HepG2 (cell line): ENCODE measurements around the gene NGDN. TPM values are rescaled to one million over a fixed set of nuclear protein-coding genes. Genes with fewer than 3 reads are reported as not detected.

Experiments
- AFF4 ChIP-seq: sonication (generic); formaldehyde crosslinking; IDR thresholded peaks from 2 replicates; pipeline ENCODE4 v1.4.0; 2020; ENCODE audit warnings: missing genetic modification reagents
- HOXD1 ChIP-seq: sonication (generic); formaldehyde crosslinking; IDR thresholded peaks from 2 replicates; pipeline ENCODE4 v1.5.0; 2020; ENCODE audit warnings: missing genetic modification reagents
- ZNF556 ChIP-seq: sonication (generic); formaldehyde crosslinking; IDR thresholded peaks from 2 replicates; pipeline ENCODE4 v1.4.0; 2020; ENCODE audit warnings: mild to moderate bottlenecking, missing genetic modification reagents, borderline replicate concordance
- ZNF570 ChIP-seq: sonication (generic); formaldehyde crosslinking; IDR thresholded peaks from 2 replicates; pipeline ENCODE4 v1.4.0; 2020; ENCODE audit warnings: mild to moderate bottlenecking, missing genetic modification reagents, borderline replicate concordance
- ZNF576 ChIP-seq: sonication (generic); formaldehyde crosslinking; IDR thresholded peaks from 2 replicates; pipeline ENCODE4 v1.4.0; 2020; ENCODE audit warnings: mild to moderate bottlenecking, missing genetic modification reagents
- ZNF709 ChIP-seq: sonication (generic); formaldehyde crosslinking; IDR thresholded peaks from 2 replicates; pipeline ENCODE4 v1.5.0; 2020; ENCODE audit warnings: mild to moderate bottlenecking, missing genetic modification reagents
- polyA plus RNA-seq, 8 experiments: library from polyadenylated mRNA; depleted of rRNA in 3 of 8; stranded (reverse) in 7 of 8; unstranded in 1 of 8; fragments of >200 nt; fragmentation: Illumina TruSeq in 4 of 8; extraction: Trizol in 4 of 8; gene quantifications; 2 replicates each; pipeline versions ENCODE4 v1.2.1 to v1.2.3, GENCODE V29; 2011 to 2016; ENCODE audit warnings: low read depth in 4 of 8, missing spikeins in 1 of 8, mixed read lengths in 1 of 8; ENCODE audit not compliant: insufficient read depth in 1 of 8
- total RNA-seq, 5 experiments: library from RNA; depleted of rRNA; stranded (reverse); fragments of >200 nt; fragmentation: Illumina TruSeq; extraction: Trizol; gene quantifications; 2 replicates each; pipeline ENCODE4 v1.2.3, GENCODE V29; 2016; ENCODE audit warnings: low read depth in 1 of 5

NGDN gene
- total and polyA plus RNA-seq, 2 of the 13 experiments (the other 11 are each of a cell fraction or from before 2014, with no cell fraction given): 154 to 216 TPM

- TF ChIP-seq ZNF556 (CRISPR knock-in tag) (peak; percentile 90; the same call in 1 of the 2 replicates), ZNF570 (CRISPR knock-in tag) (no peak; the same call in 1 of the 2 replicates), ZNF709 (CRISPR knock-in tag) (peak; percentile 73; the same call in 1 of the 2 replicates), AFF4 (CRISPR knock-in tag) (no peak), ZNF576 (CRISPR knock-in tag) (no peak), HOXD1 (CRISPR knock-in tag) (peak; percentile 27; the same call in 1 of the 2 replicates)
Observed at GRCh38 chr14:23435543-23436326, 33.8 kb upstream of the NGDN start, which contains the start of gene MYH7 (continued).
